Measurements from ENCODE around the gene PPFIBP2.

DNA sequence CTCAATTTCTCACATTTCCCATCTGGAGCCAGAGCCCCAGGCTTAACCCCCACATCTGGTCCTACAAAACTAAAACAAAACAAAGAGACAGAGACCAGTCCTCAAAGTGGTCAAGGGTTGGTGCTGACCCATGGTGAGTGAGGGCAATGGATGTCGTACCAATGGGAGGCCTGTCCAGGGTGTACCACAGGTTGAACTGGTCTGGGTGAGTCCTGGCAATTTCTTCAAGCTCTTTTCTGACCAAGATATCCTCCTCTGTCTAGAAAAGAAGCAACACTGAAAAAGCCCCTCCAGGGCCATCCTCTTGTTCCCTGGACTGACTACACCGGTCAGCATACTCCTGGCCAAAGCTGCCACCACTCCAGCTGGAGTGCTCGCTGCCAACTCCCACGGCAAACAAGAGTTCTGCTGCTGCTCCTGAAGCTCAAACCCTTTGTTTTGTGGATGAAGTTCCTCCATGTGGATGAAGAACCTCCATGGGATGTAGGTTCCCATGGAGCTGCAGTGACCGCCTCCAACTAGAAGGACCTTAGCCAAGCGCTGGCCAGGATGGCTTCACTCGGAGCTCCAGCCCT lies 152.6 kb downstream of the PPFIBP2 start:
- no peak for TF ChIP-seq POLR2A (IDR thresholded peaks at IDR 0.05)
- no peak for TF ChIP-seq CTCF (IDR thresholded peaks at IDR 0.05)
- no peak for TF ChIP-seq POLR2AphosphoS5 (IDR thresholded peaks at IDR 0.05)
